CD4-positive, CD25-positive, alpha-beta regulatory T cell (primary cell): ENCODE data around the gene CD52. TPM values are rescaled to one million over a fixed set of nuclear protein-coding genes. Genes with fewer than 3 reads are reported as not detected.

Experiments used
- polyA plus RNA-seq, 4 donors: library from polyadenylated mRNA; unstranded; fragments of 300-500 nt; fragmentation: Illumina TruSeq; gene quantifications; one replicate each; pipeline ENCODE4 v1.2.3, GENCODE V29; 2021
- total RNA-seq: library from RNA; stranded (reverse); gene quantifications from one replicate; pipeline ENCODE4 v1.2.3, GENCODE V29; 2022

Gene CD52
- total and polyA plus RNA-seq, 5 donors from 2014 or later = 1,528 to 12,173 (median 9,866) TPM

Other genes with a start within 250 kb of the CD52 start
- 11.1 TPM for gene PDIK1L, start 206.1 kb upstream of the CD52 start, total RNA-seq
- gene PDIK1L, start 206.1 kb upstream of the CD52 start, polyA plus RNA-seq = 1 to 10 TPM; 5.1 to 9.2 (median 6.5) TPM
- gene FAM110D, start 158.9 kb upstream of the CD52 start, total RNA-seq = not detected
- not detected for gene FAM110D, start 158.9 kb upstream of the CD52 start, polyA plus RNA-seq
- gene C1orf232, start 149.0 kb upstream of the CD52 start, total RNA-seq = not detected
- gene C1orf232, start 149.0 kb upstream of the CD52 start, polyA plus RNA-seq = not detected
- 16.8 TPM for gene ZNF593, start 148.1 kb upstream of the CD52 start, total RNA-seq
- gene ZNF593, start 148.1 kb upstream of the CD52 start, polyA plus RNA-seq = 10 to 100 TPM; 40.3 to 65.6 (median 47.5) TPM
- not detected for gene ZNF593OS, start 146.1 kb upstream of the CD52 start, total RNA-seq
- 1 to 10 TPM in 2 of 4 donors, under 1 TPM in 1, not detected in 1; 0.53 to 1.3 (median 1.1) TPM for gene ZNF593OS, start 146.1 kb upstream of the CD52 start, polyA plus RNA-seq
- 7.0 TPM for gene CNKSR1, start 140.5 kb upstream of the CD52 start, total RNA-seq
- gene CNKSR1, start 140.5 kb upstream of the CD52 start, polyA plus RNA-seq = 1 to 10 TPM in 3 of 4 donors, under 1 TPM in 1; 0.53 to 2.9 (median 2.1) TPM
- not detected for gene CATSPER4, start 127.4 kb upstream of the CD52 start, total RNA-seq
- gene CATSPER4, start 127.4 kb upstream of the CD52 start, polyA plus RNA-seq = not detected
- 18.0 TPM for gene CEP85, start 83.8 kb upstream of the CD52 start, total RNA-seq
- gene CEP85, start 83.8 kb upstream of the CD52 start, polyA plus RNA-seq = 1 to 10 TPM; 6.5 to 9.8 (median 7.7) TPM
- gene SH3BGRL3, start 37.9 kb upstream of the CD52 start, total RNA-seq = 404 TPM
- gene SH3BGRL3, start 37.9 kb upstream of the CD52 start, polyA plus RNA-seq = 1,000 to 10,000 TPM; 1,085 to 1,853 (median 1,299) TPM
- gene UBXN11, start 11.3 kb upstream of the CD52 start, total RNA-seq = 30.8 TPM
- 10 to 100 TPM in 3 of 4 donors, 1 to 10 TPM in 1; 8.1 to 15.2 (median 11.0) TPM for gene UBXN11, start 11.3 kb upstream of the CD52 start, polyA plus RNA-seq
- gene CRYBG2, start 36.2 kb downstream of the CD52 start, total RNA-seq = 2.3 TPM
- gene CRYBG2, start 36.2 kb downstream of the CD52 start, polyA plus RNA-seq = 1 to 10 TPM in 3 of 4 donors, not detected in 1; 1.0 to 2.0 (median 1.3) TPM
- gene ZNF683, start 54.8 kb downstream of the CD52 start, total RNA-seq = not detected
- under 1 TPM in 2 of 4 donors, not detected in 2; 0.25 to 0.55 TPM for gene ZNF683, start 54.8 kb downstream of the CD52 start, polyA plus RNA-seq
- not detected for gene LIN28A, start 92.9 kb downstream of the CD52 start, total RNA-seq
- gene LIN28A, start 92.9 kb downstream of the CD52 start, polyA plus RNA-seq = not detected
- 40.3 TPM for gene DHDDS, start 114.4 kb downstream of the CD52 start, total RNA-seq
- 10 to 100 TPM; 24.1 to 31.2 (median 25.6) TPM for gene DHDDS, start 114.4 kb downstream of the CD52 start, polyA plus RNA-seq
- 323 TPM for gene HMGN2, start 154.5 kb downstream of the CD52 start, total RNA-seq
- 1,000 to 10,000 TPM in 1 of 4 donors, 100 to 1,000 TPM in 3; 899 to 1,017 (median 929) TPM for gene HMGN2, start 154.5 kb downstream of the CD52 start, polyA plus RNA-seq
- gene RPS6KA1, start 211.8 kb downstream of the CD52 start, total RNA-seq = 97.4 TPM
- gene RPS6KA1, start 211.8 kb downstream of the CD52 start, polyA plus RNA-seq = 100 to 1,000 TPM; 168 to 218 (median 175) TPM